Endothelial cell of umbilical vein (primary cell): ENCODE data around the gene CCN5. TPM values are rescaled to one million over a fixed set of nuclear protein-coding genes. Genes with fewer than 3 reads are reported as not detected.
A peak's percentile ranks its signal among the peaks of the same experiment; 100 is the strongest.

Experiments used
- BruUV-seq: library from RNA; stranded (reverse); fragments of 400-500 nt; replicated peaks from 2 replicates; lab custom pipeline; 2021; lab: Mats Ljungman, UMichigan
- CTCF ChIA-PET: fragments of 300-600, 350-600 bp; sonication (Branson Sonifier 250); formaldehyde crosslinking; loops from one replicate; lab custom pipeline; 2021; ENCODE audit warnings: antibody characterized with exemption, inconsistent platforms; lab: Charles Lee
- POLR2A ChIA-PET: fragments of 300-600, 350-600 bp; sonication (Branson Sonifier 250); formaldehyde crosslinking; loops from one replicate; lab custom pipeline; 2021; ENCODE audit warnings: antibody characterized with exemption, inconsistent platforms; lab: Charles Lee
- DNase-seq: peaks from one replicate; pipeline ENCODE4 v3.0.0-alpha.2; 2011; ENCODE audit warnings: low read depth, low spot score
- FAIRE-seq: peaks from 2 replicates; lab custom pipeline; 2011; peaks lifted over from hg19 to GRCh38; lab: Jason Lieb, UNC
- H2AFZ ChIP-seq: 2 replicates; pipeline ENCODE4 v1.6.0; 2012; ENCODE audit warnings: low read depth, low read length, control low read depth, inconsistent platforms
- H3K27ac ChIP-seq: 2 replicates; pipeline ENCODE4 v1.5.1; 2011; ENCODE audit warnings: low read depth, mild to moderate bottlenecking, control low read depth, low read length, moderate library complexity; ENCODE audit not compliant: insufficient read depth
- H3K27me3 ChIP-seq, 2 experiments: 2 replicates each; pipeline versions ENCODE4 v1.6.0 to v1.6.1; 2011; ENCODE audit warnings: low read length in 2 of 2, mixed read lengths in 1 of 2; ENCODE audit not compliant: control insufficient read depth in 2 of 2, insufficient read depth in 2 of 2
- H3K36me3 ChIP-seq, 2 experiments: 2 replicates in 1 of 2; 3 replicates in 1 of 2; pipeline ENCODE4 v1.5.1; 2011; ENCODE audit warnings: low read length in 2 of 2, mild to moderate bottlenecking in 1 of 2, moderate library complexity in 1 of 2; ENCODE audit not compliant: control insufficient read depth in 2 of 2, insufficient read depth in 2 of 2; ENCODE audit errors: extremely low read depth in 1 of 2
- H3K4me1 ChIP-seq: 3 replicates; pipeline ENCODE4 v1.5.1; 2011; ENCODE audit warnings: mild to moderate bottlenecking, low read length; ENCODE audit not compliant: control insufficient read depth, insufficient read depth; ENCODE audit errors: extremely low read depth
- H3K4me2 ChIP-seq: 2 replicates; pipeline ENCODE4 v1.6.1; 2011; ENCODE audit warnings: low read length, control low read depth, mixed read lengths; ENCODE audit not compliant: insufficient read depth
- H3K4me3 ChIP-seq, 3 experiments: fragments of 200-600 bp in 1 of 3; sonication (generic), shearing (Covaris generic) in 1 of 3; replicated peaks in 1 of 3; 2 replicates each; pipeline ENCODE4 v1.5.1; 2011 to 2016; ENCODE audit warnings: control low read depth in 3 of 3, low read length in 3 of 3, mild to moderate bottlenecking in 2 of 3, inconsistent platforms in 1 of 3, low read depth in 1 of 3, moderate library complexity in 1 of 3; ENCODE audit not compliant: insufficient read depth in 1 of 3
- H3K79me2 ChIP-seq: 2 replicates; pipeline ENCODE4 v1.6.0; 2012; ENCODE audit warnings: low read length, inconsistent platforms; ENCODE audit not compliant: control insufficient read depth, insufficient read depth
- H3K9ac ChIP-seq: replicated peaks from 2 replicates; pipeline ENCODE3; 2011; ENCODE audit warnings: low read length, control low read depth; ENCODE audit not compliant: insufficient read depth; ENCODE audit errors: extremely low read depth
- H3K9me1 ChIP-seq: replicated peaks from 3 replicates; pipeline ENCODE4 v1.6.0; 2011; ENCODE audit warnings: mild to moderate bottlenecking, low read length; ENCODE audit not compliant: control insufficient read depth, insufficient read depth; ENCODE audit errors: extremely low read depth
- H3K9me3 ChIP-seq: replicated peaks from 2 replicates; pipeline ENCODE4 v1.5.1; 2012; ENCODE audit warnings: low read length, inconsistent platforms; ENCODE audit not compliant: control insufficient read depth, insufficient read depth
- H4K20me1 ChIP-seq: replicated peaks from 2 replicates; pipeline ENCODE3; 2011; ENCODE audit warnings: mild to moderate bottlenecking, low read length; ENCODE audit not compliant: control insufficient read depth, insufficient read depth; ENCODE audit errors: extremely low read depth
- GATA2 ChIP-seq: IDR thresholded peaks from 2 replicates; pipeline ENCODE4 v1.7.0; 2011; ENCODE audit warnings: low read depth, mild to moderate bottlenecking, moderate library complexity, mixed read lengths, low read length; ENCODE audit not compliant: insufficient read length, insufficient read depth
- JUN ChIP-seq: IDR thresholded peaks from 2 replicates; pipeline ENCODE4 v1.6.1; 2011; ENCODE audit warnings: borderline replicate concordance, low read depth; ENCODE audit not compliant: insufficient read length, insufficient read depth
- POLR2AphosphoS5 ChIP-seq: IDR thresholded peaks from 2 replicates; pipeline ENCODE4 v1.6.1; 2012; ENCODE audit warnings: low read depth, mild to moderate bottlenecking, control low read depth, low read length, moderate library complexity; ENCODE audit not compliant: insufficient read depth
- dilution Hi-C: fragments of 300-500 bp; cut with MboI; formaldehyde crosslinking; loops from one replicate; pipeline ENCODE4 v1.15.0; 2019; ENCODE audit warnings: low sequenced_read_pairs; ENCODE audit not compliant: extremely low pct_ligation_motif_present
- intact Hi-C: fragments of 100-400 bp; cut with micrococcal nuclease; formaldehyde crosslinking; loops from one replicate; pipeline ENCODE4 v1.10.0; 2022
- polyA plus RNA-seq, 4 experiments: library from polyadenylated mRNA; depleted of rRNA in 3 of 4; stranded (reverse) in 3 of 4; unstranded in 1 of 4; fragments of >200 nt; gene quantifications; 2 replicates each; pipeline versions ENCODE4 v1.2.1 to v1.2.3, GENCODE V29; 2011 to 2012; ENCODE audit warnings: missing spikeins in 1 of 4
- total RNA-seq: library from RNA; stranded (reverse); gene quantifications from 2 replicates; pipeline ENCODE4 v1.2.3, GENCODE V29; 2021
- TF ChIP-seq, protein P1 (sequence below), 2 donors: IDR thresholded peaks; 1 replicate in 1 of 2; 2 replicates in 1 of 2; pipeline ENCODE4 v1.5.1; 2011; ENCODE audit warnings: low read length in 2 of 2, mild to moderate bottlenecking in 2 of 2, moderate library complexity in 2 of 2, control low read depth in 1 of 2, inconsistent platforms in 1 of 2, low read depth in 1 of 2; ENCODE audit not compliant: insufficient read depth in 1 of 2; ENCODE audit errors: extremely low read depth in 1 of 2

The CCN5 gene
- total and polyA plus RNA-seq, 2 donors (not counting 3 experiments of a cell fraction or from before 2014, with no cell fraction given) = 0.03 TPM; not detected in 1

DNA sequence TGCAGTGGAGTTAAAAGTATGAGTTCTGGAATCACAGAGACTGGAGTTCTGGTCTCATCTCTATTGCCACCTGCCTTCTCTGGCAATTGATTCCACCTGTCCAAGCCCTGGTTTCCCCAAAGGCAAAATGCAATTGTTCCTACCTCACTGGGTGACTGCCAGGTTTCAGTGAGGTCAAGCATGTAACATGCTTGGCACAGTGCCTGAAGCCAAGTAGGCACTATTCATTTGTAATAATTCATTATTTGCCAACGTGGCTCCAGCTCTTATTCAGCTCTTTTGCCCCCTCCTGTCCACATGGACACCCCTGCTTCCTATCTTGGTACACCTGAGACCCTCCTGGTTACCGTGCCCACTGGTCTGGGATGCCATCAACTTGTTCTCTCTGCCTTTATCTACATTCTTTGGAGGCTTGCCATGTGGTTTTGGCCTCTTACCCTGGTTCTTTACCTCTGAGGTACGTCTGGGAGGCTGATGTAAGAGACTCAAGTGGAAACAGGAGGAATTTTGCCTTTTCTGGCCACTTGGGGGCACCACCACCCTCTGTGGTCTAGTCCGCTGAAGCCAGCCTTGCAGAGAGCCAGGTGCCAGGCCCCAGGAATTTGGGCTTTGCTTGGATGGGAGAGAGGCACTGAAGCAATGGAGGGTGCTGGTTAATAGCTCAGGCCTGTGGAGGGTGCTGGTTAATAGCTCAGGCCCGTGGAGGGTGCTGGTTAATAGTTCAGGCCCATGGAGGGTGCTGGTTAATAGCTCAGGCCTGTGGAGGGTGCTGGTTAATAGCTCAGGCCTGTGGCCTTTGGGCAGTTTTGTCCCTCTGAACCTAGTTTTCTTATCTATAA, 32.2 kb downstream of the CCN5 start:
- FAIRE-seq = peak; percentile 82
- H2AFZ ChIP-seq = no peak overlapping the region
- BruUV-seq = no TSS peak
- dilution Hi-C loops (no loop called here), intact Hi-C loops (loop anchor here (1.0 to 5.0 kb wide), 3 partner anchors 120 to 360 kb away; no protein-coding TSS in a partner anchor)
- H3K4me1 ChIP-seq = peaks cover 4% of the 10 kb centered on the region
- H3K4me3 ChIP-seq = no peak overlapping the region
- no peaks in the 10 kb centered on the region for H3K9me3 ChIP-seq
- ChIA-PET POLR2A (no interaction called here), CTCF (interaction anchor here (0.7 to 5.0 kb wide), 27 partner anchors 9 to 631 kb away, joined by 3 to 106 read pairs (median 5); no protein-coding TSS in a partner anchor)
- H3K36me3 ChIP-seq = no peaks in the 10 kb centered on the region
- peak; percentile 63 for DNase-seq
- no peaks in the 10 kb centered on the region for H3K9me1 ChIP-seq
- no peak for TF ChIP-seq JUN
- TF ChIP-seq, protein P1, sequence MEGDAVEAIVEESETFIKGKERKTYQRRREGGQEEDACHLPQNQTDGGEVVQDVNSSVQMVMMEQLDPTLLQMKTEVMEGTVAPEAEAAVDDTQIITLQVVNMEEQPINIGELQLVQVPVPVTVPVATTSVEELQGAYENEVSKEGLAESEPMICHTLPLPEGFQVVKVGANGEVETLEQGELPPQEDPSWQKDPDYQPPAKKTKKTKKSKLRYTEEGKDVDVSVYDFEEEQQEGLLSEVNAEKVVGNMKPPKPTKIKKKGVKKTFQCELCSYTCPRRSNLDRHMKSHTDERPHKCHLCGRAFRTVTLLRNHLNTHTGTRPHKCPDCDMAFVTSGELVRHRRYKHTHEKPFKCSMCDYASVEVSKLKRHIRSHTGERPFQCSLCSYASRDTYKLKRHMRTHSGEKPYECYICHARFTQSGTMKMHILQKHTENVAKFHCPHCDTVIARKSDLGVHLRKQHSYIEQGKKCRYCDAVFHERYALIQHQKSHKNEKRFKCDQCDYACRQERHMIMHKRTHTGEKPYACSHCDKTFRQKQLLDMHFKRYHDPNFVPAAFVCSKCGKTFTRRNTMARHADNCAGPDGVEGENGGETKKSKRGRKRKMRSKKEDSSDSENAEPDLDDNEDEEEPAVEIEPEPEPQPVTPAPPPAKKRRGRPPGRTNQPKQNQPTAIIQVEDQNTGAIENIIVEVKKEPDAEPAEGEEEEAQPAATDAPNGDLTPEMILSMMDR (IDR thresholded peaks at IDR 0.05; ENCODE audit: extremely low read depth in 1 of 2, insufficient read depth in 1 of 2, low read depth in 1 of 2, low read length in 2 of 2) = peak; percentile 70 to 79
- TF ChIP-seq POLR2AphosphoS5 = no peak
- no peak for TF ChIP-seq GATA2
- no peak overlapping the region for H3K9ac ChIP-seq
- H3K27me3 ChIP-seq = peaks cover 11 to 15% of the 10 kb centered on the region in 2 experiments
- H3K4me2 ChIP-seq = no peak overlapping the region
- H3K27ac ChIP-seq = no peak overlapping the region
- no peaks in the 10 kb centered on the region for H3K79me2 ChIP-seq
- H4K20me1 ChIP-seq = no peaks in the 10 kb centered on the region
